OCI-LY1 (cell line): ENCODE results near the gene EMCN.

Experiments used
- H2AFZ ChIP-seq: fragments of 200-600 bp; sonication (generic), shearing (Covaris generic); 2 replicates; pipeline ENCODE4 v1.6.0; 2014; ENCODE audit warnings: antibody characterized with exemption, mild to moderate bottlenecking, low read length
- H3F3A ChIP-seq: fragments of 200-600 bp; sonication (generic), shearing (Covaris generic); 2 replicates; pipeline ENCODE4 v1.6.0; 2014; ENCODE audit warnings: mild to moderate bottlenecking, antibody characterized with exemption, low read length, moderate library complexity; ENCODE audit not compliant: insufficient read depth
- H3K27ac ChIP-seq: fragments of 200-600 bp; sonication (generic); 2 replicates; pipeline ENCODE4 v1.5.1; 2014; ENCODE audit warnings: low read length, mixed run types, mild to moderate bottlenecking, low read depth; ENCODE audit not compliant: poor library complexity, severe bottlenecking
- H3K27me3 ChIP-seq: fragments of 200-600 bp; sonication (generic); 2 replicates; pipeline ENCODE4 v1.6.0; 2014; ENCODE audit warnings: antibody characterized with exemption, mild to moderate bottlenecking, low read length, moderate library complexity; ENCODE audit not compliant: insufficient read depth
- H3K36me3 ChIP-seq: fragments of 200-600 bp; sonication (generic); 2 replicates; pipeline ENCODE4 v1.6.1; 2014; ENCODE audit warnings: mild to moderate bottlenecking, antibody characterized with exemption, low read length, moderate library complexity, mixed read lengths; ENCODE audit not compliant: insufficient read depth
- H3K4me1 ChIP-seq: fragments of 200-600 bp; sonication (generic); 2 replicates; pipeline ENCODE4 v1.5.1; 2014; ENCODE audit warnings: mild to moderate bottlenecking, low read length, moderate library complexity; ENCODE audit not compliant: insufficient read depth, severe bottlenecking
- H3K4me2 ChIP-seq: fragments of 200-600 bp; sonication (generic), shearing (Covaris generic); 2 replicates; pipeline ENCODE4 v1.6.1; 2014; ENCODE audit warnings: low read length
- H3K4me3 ChIP-seq: fragments of 200-600 bp; sonication (generic); 2 replicates; pipeline ENCODE4 v1.5.1; 2014; ENCODE audit warnings: low read length, low read depth, mild to moderate bottlenecking, mixed read lengths; ENCODE audit not compliant: poor library complexity, severe bottlenecking
- H3K79me2 ChIP-seq: fragments of 200-600 bp; shearing (Covaris generic); 2 replicates; pipeline ENCODE4 v1.6.1; 2016; ENCODE audit warnings: mixed run types, low read length, mixed read lengths; ENCODE audit not compliant: insufficient read depth
- H3K9ac ChIP-seq: fragments of 200-600 bp; sonication (generic), shearing (Covaris generic); 2 replicates; pipeline ENCODE4 v1.6.1; 2014; ENCODE audit warnings: mild to moderate bottlenecking, low read length, mixed read lengths
- H3K9me2 ChIP-seq: fragments of 200-600 bp; sonication (generic), shearing (Covaris generic); 2 replicates; pipeline ENCODE4 v1.6.1; 2014; ENCODE audit warnings: low read depth, mild to moderate bottlenecking, low read length, mixed read lengths
- H3K9me3 ChIP-seq: fragments of 200-600 bp; shearing (Covaris generic); 2 replicates; pipeline ENCODE4 v1.6.1; 2014; ENCODE audit warnings: low read length, mixed read lengths
- H4K20me1 ChIP-seq: fragments of 200-600 bp; sonication (generic), shearing (Covaris generic); 2 replicates; pipeline ENCODE4 v1.6.0; 2016; ENCODE audit warnings: mild to moderate bottlenecking, low read length; ENCODE audit not compliant: insufficient read depth
- CTCF ChIP-seq: fragments of 200-600 bp; sonication (generic), shearing (Covaris generic); IDR thresholded peaks from 2 replicates; pipeline ENCODE4 v1.5.1; 2017; ENCODE audit warnings: mild to moderate bottlenecking, antibody characterized with exemption, low read length, moderate library complexity, mixed read lengths
- EZH2 ChIP-seq: fragments of 200-600 bp; sonication (generic), shearing (Covaris generic); IDR thresholded peaks from 2 replicates; pipeline ENCODE4 v1.8.0; 2017; ENCODE audit warnings: borderline replicate concordance, mixed run types, mild to moderate bottlenecking, antibody characterized with exemption, low read length, moderate library complexity, mixed read lengths

EMCN gene

GRCh38 chr4:100517864-100518341 lies at the start of gene EMCN:
Gene EMCN (minus strand): TSS chr4:100518022. CDS start chr4:100517914, 108 bp downstream.
- Histone ChIP-seq H2AFZ (no peak within 1 kb of the TSS), H3K9ac (no peak within 1 kb of the TSS), H3K4me1 (no peaks in the 10 kb centered on the region), H3K9me2 (no peaks in the 10 kb centered on the region), H4K20me1 (no peaks in the 10 kb centered on the region), H3K4me2 (no peak within 1 kb of the TSS), H3K36me3 (no peaks in the 10 kb centered on the region), H3K9me3 (no peaks in the 10 kb centered on the region), H3K27me3 (no peaks in the 10 kb centered on the region), H3K4me3 (no peak within 1 kb of the TSS), H3K79me2 (no peaks in the 10 kb centered on the region), H3K27ac (no peak within 1 kb of the TSS), H3F3A (no peaks in the 10 kb centered on the region)
- TF ChIP-seq CTCF (no peak), EZH2 (no peak)

GRCh38 chr4:100566396-100566795 lies 48.6 kb upstream of the EMCN start:
- no peak overlapping the region for H3K4me2 ChIP-seq

GRCh38 chr4:100557306-100557705 lies 39.5 kb upstream of the EMCN start:
- Histone ChIP-seq H2AFZ (no peak overlapping the region), H3K79me2 (no peaks in the 10 kb centered on the region), H3K9me2 (no peaks in the 10 kb centered on the region), H3K27me3 (no peaks in the 10 kb centered on the region), H3K4me2 (no peak overlapping the region), H3K9me3 (no peaks in the 10 kb centered on the region), H3K36me3 (no peaks in the 10 kb centered on the region), H4K20me1 (no peaks in the 10 kb centered on the region), H3K4me3 (no peak overlapping the region), H3F3A (no peaks in the 10 kb centered on the region), H3K27ac (no peak overlapping the region), H3K4me1 (no peaks in the 10 kb centered on the region), H3K9ac (no peak overlapping the region)
- TF ChIP-seq CTCF = no peak
- TF ChIP-seq EZH2 = no peak

More at GRCh38 chr4:100566396-100566795, 48.6 kb upstream of the EMCN start:
- Histone ChIP-seq H3K79me2 (no peaks in the 10 kb centered on the region), H3K27ac (no peak overlapping the region), H3K9me3 (no peaks in the 10 kb centered on the region), H3K9ac (no peak overlapping the region), H3K4me1 (no peaks in the 10 kb centered on the region), H2AFZ (no peak overlapping the region), H3K4me3 (no peak overlapping the region), H3K27me3 (no peaks in the 10 kb centered on the region), H4K20me1 (no peaks in the 10 kb centered on the region), H3F3A (no peaks in the 10 kb centered on the region), H3K36me3 (no peaks in the 10 kb centered on the region), H3K9me2 (no peaks in the 10 kb centered on the region)
- TF ChIP-seq CTCF (no peak), EZH2 (no peak)
